SU-DHL-6 (cell line): ENCODE results near the gene LVRN.

Experiments used
- CTCF ChIP-seq: fragments of 200-600 bp; sonication (generic); IDR thresholded peaks from one replicate; pipeline ENCODE4 v1.5.1; 2017; ENCODE audit warnings: antibody characterized with exemption, mild to moderate bottlenecking, low read length, moderate library complexity; ENCODE audit not compliant: insufficient read depth, poor library complexity, severe bottlenecking
- EZH2phosphoT487 ChIP-seq: fragments of 200-600 bp; sonication (generic), shearing (Covaris generic); conservative IDR thresholded peaks from 2 replicates; pipeline ENCODE4 v1.6.1; 2018; ENCODE audit warnings: mild to moderate bottlenecking, antibody characterized with exemption, low read length, moderate library complexity, mixed read lengths

- TF ChIP-seq CTCF (no peak), EZH2phosphoT487 (no peak)
These were observed 83.5 kb downstream of the LVRN start for GRCh38 chr5:116045821-116046220.
